ENCODE measurements around the gene SMS.

DNA sequence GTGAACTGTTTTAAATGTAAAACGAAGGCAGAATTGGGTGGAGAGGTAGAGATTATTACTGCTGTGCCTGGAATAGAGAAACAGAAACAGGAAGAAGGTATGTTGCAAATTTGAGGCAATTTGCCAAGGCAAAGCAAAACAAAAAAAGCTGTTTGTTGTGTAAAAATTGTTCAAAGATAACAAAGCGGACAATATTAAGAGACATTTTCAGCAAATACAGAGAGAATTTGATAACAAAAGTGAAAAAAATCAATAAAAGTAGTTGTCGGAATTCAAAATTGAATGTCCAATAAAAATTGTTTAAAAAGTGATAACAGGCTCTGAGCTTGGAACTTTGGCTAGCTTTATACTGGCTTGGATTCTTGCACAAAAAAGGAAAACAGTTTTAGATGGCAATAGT, 14.4 kb upstream of the SMS start:
- TF ChIP-seq, protein P1, sequence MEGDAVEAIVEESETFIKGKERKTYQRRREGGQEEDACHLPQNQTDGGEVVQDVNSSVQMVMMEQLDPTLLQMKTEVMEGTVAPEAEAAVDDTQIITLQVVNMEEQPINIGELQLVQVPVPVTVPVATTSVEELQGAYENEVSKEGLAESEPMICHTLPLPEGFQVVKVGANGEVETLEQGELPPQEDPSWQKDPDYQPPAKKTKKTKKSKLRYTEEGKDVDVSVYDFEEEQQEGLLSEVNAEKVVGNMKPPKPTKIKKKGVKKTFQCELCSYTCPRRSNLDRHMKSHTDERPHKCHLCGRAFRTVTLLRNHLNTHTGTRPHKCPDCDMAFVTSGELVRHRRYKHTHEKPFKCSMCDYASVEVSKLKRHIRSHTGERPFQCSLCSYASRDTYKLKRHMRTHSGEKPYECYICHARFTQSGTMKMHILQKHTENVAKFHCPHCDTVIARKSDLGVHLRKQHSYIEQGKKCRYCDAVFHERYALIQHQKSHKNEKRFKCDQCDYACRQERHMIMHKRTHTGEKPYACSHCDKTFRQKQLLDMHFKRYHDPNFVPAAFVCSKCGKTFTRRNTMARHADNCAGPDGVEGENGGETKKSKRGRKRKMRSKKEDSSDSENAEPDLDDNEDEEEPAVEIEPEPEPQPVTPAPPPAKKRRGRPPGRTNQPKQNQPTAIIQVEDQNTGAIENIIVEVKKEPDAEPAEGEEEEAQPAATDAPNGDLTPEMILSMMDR (conservative IDR thresholded peaks at IDR 0.05) = no peak
- no peak for TF ChIP-seq EZH2 (IDR thresholded peaks at IDR 0.05; ENCODE audit: low read depth)
